Activated CD8-positive, alpha-beta memory T cell treated with anti-CD3 and anti-CD28 coated beads, Interleukin-2, amount 10 ng/mL, durations not matched to agents 7 days and 5 days (primary cell): Measurements from ENCODE around the gene PTMA. TPM values are rescaled to one million over a fixed set of nuclear protein-coding genes. Genes with fewer than 3 reads are reported as not detected.
"Not testable (repeated sequence)": the region's sequence is repeated elsewhere in the genome, so short reads cannot be mapped to it uniquely, and the experiment has no call there.

Experiments used
- ATAC-seq: fragments of 150-1000 bp; cut with Tn5 transposase; one replicate; pipeline ENCODE4 v1.10.0; 2021; ENCODE audit warnings: moderate library complexity
- CTCF ChIA-PET: fragments of 350-600 bp; sonication (Branson Sonifier 250); formaldehyde crosslinking; loops from one replicate; lab custom pipeline; 2021; ENCODE audit warnings: antibody characterized with exemption; lab: Charles Lee
- DNase-seq: peaks from one replicate; pipeline ENCODE4 v3.0.0-alpha.2; 2020
- H3K27ac Mint-ChIP-seq: one replicate; pipeline ENCODE4 v1.8.0; 2021; ENCODE audit warnings: mild to moderate bottlenecking, mixed read lengths
- H3K27me3 Mint-ChIP-seq: one replicate; pipeline ENCODE4 v1.8.0; 2021; ENCODE audit warnings: mixed read lengths
- H3K36me3 Mint-ChIP-seq: one replicate; pipeline ENCODE4 v1.8.0; 2021; ENCODE audit warnings: mild to moderate bottlenecking, mixed read lengths
- H3K4me1 Mint-ChIP-seq: one replicate; pipeline ENCODE4 v1.8.0; 2021; ENCODE audit warnings: mixed read lengths
- H3K4me3 Mint-ChIP-seq: one replicate; pipeline ENCODE4 v1.8.0; 2021; ENCODE audit warnings: mild to moderate bottlenecking, moderate library complexity, mixed read lengths
- H3K9me3 Mint-ChIP-seq: one replicate; pipeline ENCODE4 v1.8.0; 2022; ENCODE audit warnings: low read depth, mixed read lengths
- total RNA-seq, 2 experiments: library from RNA; stranded (reverse); gene quantifications; one replicate each; pipeline ENCODE4 v1.2.3, GENCODE V29; 2021

Gene PTMA
- total RNA-seq, 2 experiments from 2014 or later: 1,489 to 1,775 TPM

- no peak for DNase-seq
- H3K9me3 Mint-ChIP-seq: no peaks in the 10 kb centered on the region
- no peaks in the 10 kb centered on the region for H3K27me3 Mint-ChIP-seq
- H3K4me3 Mint-ChIP-seq: no peak overlapping the region
- CTCF ChIA-PET: interaction anchor here (0.7 kb wide), 1 partner anchor 524 kb away, joined by 3 read pairs; no protein-coding TSS in a partner anchor
- peaks cover 2% of the 10 kb centered on the region for H3K36me3 Mint-ChIP-seq
- no peak overlapping the region for H3K27ac Mint-ChIP-seq
- ATAC-seq: no peak
- H3K4me1 Mint-ChIP-seq: no peaks in the 10 kb centered on the region
Observed at GRCh38 chr2:231743376-231744116, 35.2 kb downstream of the PTMA start.

- H3K27ac Mint-ChIP-seq: no peak overlapping the region
- no peaks in the 10 kb centered on the region for H3K4me1 Mint-ChIP-seq
- no peak overlapping the region for H3K4me3 Mint-ChIP-seq
Observed at GRCh38 chr2:231745303-231746038, 37.1 kb downstream of the PTMA start.

GRCh38 chr2:231748153-231748896 lies 40.0 kb downstream of the PTMA start:
- CTCF ChIA-PET, H3K27ac Mint-ChIP-seq, H3K9me3 Mint-ChIP-seq, H3K27me3 Mint-ChIP-seq, DNase-seq, H3K4me1 Mint-ChIP-seq, H3K4me3 Mint-ChIP-seq, H3K36me3 Mint-ChIP-seq, ATAC-seq: not testable (repeated sequence)

More at GRCh38 chr2:231745303-231746038, 37.1 kb downstream of the PTMA start:
- ATAC-seq (no peak), DNase-seq (no peak)
- Mint-ChIP-seq H3K9me3 (no peaks in the 10 kb centered on the region), H3K36me3 (peaks cover 2% of the 10 kb centered on the region), H3K27me3 (no peaks in the 10 kb centered on the region)
- CTCF ChIA-PET: interaction anchor here (1.2 kb wide), 2 partner anchors 28 to 70 kb away, joined by 3 read pairs; no protein-coding TSS in a partner anchor

- H3K36me3 Mint-ChIP-seq, ATAC-seq, DNase-seq, H3K27me3 Mint-ChIP-seq, H3K4me1 Mint-ChIP-seq, H3K9me3 Mint-ChIP-seq, H3K4me3 Mint-ChIP-seq, H3K27ac Mint-ChIP-seq: not testable (repeated sequence)
- CTCF ChIA-PET: interaction anchor here (0.7 kb wide), 2 partner anchors 562 to 676 kb away, joined by 4 read pairs; no protein-coding TSS in a partner anchor
Observed at GRCh38 chr2:231749016-231749415, 40.7 kb downstream of the PTMA start.

- CTCF ChIA-PET: interaction anchor here (0.6 kb wide), 1 partner anchor 16 kb away, joined by 4 read pairs; no protein-coding TSS in a partner anchor
Observed at GRCh38 chr2:231751042-231751815, 42.9 kb downstream of the PTMA start.

GRCh38 chr2:231752061-231752460 lies 43.7 kb downstream of the PTMA start:
- no peak for ATAC-seq
- CTCF ChIA-PET: no interaction called here
- Mint-ChIP-seq H3K9me3 (no peaks in the 10 kb centered on the region), H3K27ac (no peak overlapping the region), H3K27me3 (no peaks in the 10 kb centered on the region), H3K36me3 (peaks cover 2% of the 10 kb centered on the region), H3K4me1 (no peaks in the 10 kb centered on the region), H3K4me3 (no peak overlapping the region)
- DNase-seq: no peak

More at GRCh38 chr2:231751042-231751815, 42.9 kb downstream of the PTMA start:
- Mint-ChIP-seq H3K27me3 (no peaks in the 10 kb centered on the region), H3K4me3 (no peak overlapping the region), H3K27ac (no peak overlapping the region), H3K4me1 (no peaks in the 10 kb centered on the region), H3K9me3 (no peaks in the 10 kb centered on the region), H3K36me3 (peaks cover 2% of the 10 kb centered on the region)
- DNase-seq: no peak
- no peak for ATAC-seq

- Mint-ChIP-seq H3K27ac (no peak overlapping the region), H3K36me3 (peaks cover 1% of the 10 kb centered on the region), H3K27me3 (no peaks in the 10 kb centered on the region), H3K4me3 (no peak overlapping the region), H3K9me3 (no peaks in the 10 kb centered on the region), H3K4me1 (peaks cover 18% of the 10 kb centered on the region)
- CTCF ChIA-PET: interaction anchor here (0.7 to 1.5 kb wide), 2 partner anchors 39 to 48 kb away, joined by 3 to 4 read pairs; no protein-coding TSS in a partner anchor
- no peak for DNase-seq
- no peak for ATAC-seq
Observed at GRCh38 chr2:231761735-231762134, 53.4 kb downstream of the PTMA start.

Other genes with a start within 250 kb of the PTMA start
- 100 to 1,000 TPM; 634 to 820 TPM for gene NCL, start 244.0 kb upstream of the PTMA start, total RNA-seq
- 1 to 10 TPM; 3.6 to 8.6 TPM for gene NMUR1, start 178.1 kb upstream of the PTMA start, total RNA-seq
- gene TEX44, start 115.7 kb upstream of the PTMA start, total RNA-seq: not detected
- 10 to 100 TPM; 37.5 to 41.7 TPM for gene PDE6D, start 72.8 kb downstream of the PTMA start, total RNA-seq
- 10 to 100 TPM; 47.3 to 54.4 TPM for gene COPS7B, start 77.9 kb downstream of the PTMA start, total RNA-seq
- not detected for gene NPPC, start 217.9 kb downstream of the PTMA start, total RNA-seq